ENCODE data around the gene ESYT3.
"Not testable (repeated sequence)": the region's sequence is repeated elsewhere in the genome, so short reads cannot be mapped to it uniquely, and the experiment has no call there.

The ESYT3 gene

DNA sequence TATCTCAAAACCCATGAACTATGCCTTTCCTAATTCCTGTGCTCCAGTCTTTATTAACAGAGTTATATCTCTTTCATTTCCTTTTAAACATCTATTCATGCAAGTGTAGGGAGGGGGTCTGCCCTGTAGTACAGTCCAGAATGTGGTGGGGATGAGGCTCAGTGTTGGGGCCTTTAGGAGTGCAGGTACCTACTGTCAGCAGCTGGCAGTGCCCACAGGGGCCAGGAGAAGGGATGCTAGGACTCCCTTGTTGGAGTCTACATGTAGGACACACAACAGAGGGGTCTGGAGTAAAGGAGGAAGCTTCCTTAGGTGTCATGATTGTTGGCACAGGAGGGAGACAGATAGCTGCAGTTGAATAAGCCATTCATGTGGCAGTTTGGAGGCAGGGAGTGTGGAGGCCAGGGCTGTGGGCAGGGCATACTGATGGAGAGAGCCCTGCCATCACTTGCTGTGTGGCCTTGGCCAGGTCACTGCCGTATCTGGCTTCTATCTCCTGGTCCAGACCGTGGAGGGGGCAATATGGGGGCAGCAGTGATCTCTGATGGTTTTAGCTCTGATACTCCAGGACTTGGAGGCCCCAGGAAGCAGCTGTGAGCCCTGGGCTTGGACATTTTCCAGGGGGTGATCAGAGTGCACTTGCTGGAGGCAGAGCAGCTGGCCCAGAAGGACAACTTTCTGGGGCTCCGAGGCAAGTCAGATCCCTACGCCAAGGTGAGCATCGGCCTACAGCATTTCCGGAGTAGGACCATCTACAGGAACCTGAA is 29.5 kb downstream of the ESYT3 start:
- DNase-seq, result no peak

DNA sequence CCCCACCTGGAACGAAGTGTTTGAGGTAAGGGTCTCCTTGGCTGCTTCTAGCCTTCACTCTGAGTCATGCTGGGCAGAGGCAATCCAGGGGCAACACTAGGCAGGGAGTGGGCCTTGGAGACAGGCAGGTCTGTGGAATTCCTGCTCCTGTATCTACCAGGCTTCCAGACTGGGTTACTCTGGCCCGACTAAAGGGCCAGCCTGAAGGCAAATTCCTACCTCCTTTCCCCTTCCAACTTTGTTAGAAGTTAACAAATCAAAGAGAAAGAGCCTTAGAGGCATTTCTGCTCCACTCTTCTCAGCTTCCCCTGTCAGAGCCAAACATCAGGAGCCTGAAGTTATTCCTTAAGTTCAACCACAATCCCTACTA is 30.1 kb downstream of the ESYT3 start:
- DNase-seq, result no peak

GRCh38 chr3:138465451-138465850 is 31.0 kb downstream of the ESYT3 start:
- DNase-seq, result no peak

DNA sequence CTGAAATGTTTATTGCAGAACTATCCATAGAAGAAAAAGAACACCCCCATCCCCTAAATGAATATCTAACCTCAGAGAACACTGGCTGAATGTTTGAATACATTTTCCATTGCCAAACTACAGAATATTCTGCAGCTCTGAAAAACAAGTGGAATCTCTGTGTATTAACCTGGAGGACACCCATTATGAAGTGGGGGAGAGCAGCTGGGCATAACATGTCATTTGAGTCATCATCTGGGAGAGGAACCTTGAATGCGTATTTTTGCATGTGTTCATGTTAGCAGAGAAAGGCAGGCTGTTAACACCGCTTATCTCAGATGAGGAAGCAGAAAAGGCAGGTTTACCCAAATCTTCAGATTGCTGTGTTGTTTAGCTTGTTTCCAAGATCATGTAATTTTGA is 31.5 kb downstream of the ESYT3 start:
- no peak for DNase-seq

DNA sequence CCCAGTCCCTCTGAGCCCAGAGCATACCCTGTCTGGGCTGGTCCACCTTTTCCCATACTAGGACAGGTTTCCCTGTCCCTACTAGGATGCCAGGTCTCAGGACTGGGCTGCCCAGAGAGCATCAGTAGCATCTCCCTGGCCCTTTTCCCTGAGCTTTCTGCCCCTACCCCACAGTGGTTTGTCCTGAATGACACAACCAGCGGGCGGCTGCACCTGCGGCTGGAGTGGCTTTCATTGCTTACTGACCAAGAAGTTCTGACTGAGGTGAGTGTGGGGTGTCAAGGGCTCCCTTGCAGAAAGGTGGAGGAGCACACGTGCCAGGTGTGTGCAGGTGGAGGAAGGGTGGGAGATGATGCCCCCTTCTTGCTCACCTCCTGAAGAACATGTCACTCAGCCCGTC is 33.5 kb downstream of the ESYT3 start:
- no peak for DNase-seq

- no peak for DNase-seq
Measured at GRCh38 chr3:138468451-138468850, 34.0 kb downstream of the ESYT3 start.

DNA sequence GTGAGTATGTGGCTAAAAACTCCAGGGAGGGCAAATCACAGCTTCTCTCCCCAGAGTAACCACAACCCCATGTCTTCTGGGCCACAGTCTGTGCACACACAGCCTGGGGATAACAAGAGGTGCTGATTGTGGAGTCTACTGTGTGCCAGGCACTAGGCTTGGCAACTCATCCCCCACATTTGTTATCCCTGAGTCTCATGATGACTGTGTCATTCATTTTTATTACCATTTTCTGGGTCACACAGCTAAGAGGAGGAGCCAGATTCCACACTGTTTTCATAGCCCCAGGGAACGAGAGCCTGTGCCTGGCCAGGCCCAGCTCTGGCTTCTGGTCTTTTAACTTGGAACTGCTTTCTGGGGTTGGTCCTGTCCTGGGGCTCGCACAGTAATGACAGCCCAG is 34.5 kb downstream of the ESYT3 start:
- no peak for DNase-seq

GRCh38 chr3:138469874-138470273 is 35.5 kb downstream of the ESYT3 start:
- no peak for DNase-seq

DNA sequence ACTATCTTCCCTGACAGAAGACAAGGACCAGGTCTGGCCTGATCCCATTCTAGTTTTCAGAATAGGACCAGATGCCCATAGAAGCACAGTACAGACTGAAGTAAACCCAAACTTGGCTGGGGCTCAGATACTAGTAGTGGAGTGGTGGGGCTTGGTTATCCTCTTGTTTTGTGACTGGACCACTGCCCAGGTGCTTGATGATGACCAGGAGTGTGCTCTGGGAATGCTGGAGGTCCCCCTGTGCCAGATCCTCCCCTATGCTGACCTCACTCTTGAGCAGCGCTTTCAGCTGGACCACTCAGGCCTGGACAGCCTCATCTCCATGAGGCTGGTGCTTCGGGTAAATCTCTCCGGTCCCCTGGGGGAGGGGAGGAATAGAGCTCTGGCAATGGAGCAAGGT is 36.3 kb downstream of the ESYT3 start:
- no peak for DNase-seq

- no peak for DNase-seq
Measured at GRCh38 chr3:138471481-138471880, 37.1 kb downstream of the ESYT3 start.

- DNase-seq, result no peak
Measured at GRCh38 chr3:138472141-138472825, 37.9 kb downstream of the ESYT3 start.

GRCh38 chr3:138473391-138473790 is 39.0 kb downstream of the ESYT3 start:
- no peak for DNase-seq

- DNase-seq, result no peak
Measured at GRCh38 chr3:138474163-138474562, 39.7 kb downstream of the ESYT3 start.

GRCh38 chr3:138476526-138476925 is 42.1 kb downstream of the ESYT3 start:
- no peak for DNase-seq

- no peak for DNase-seq
Measured at GRCh38 chr3:138477120-138477519, 42.7 kb downstream of the ESYT3 start.

DNA sequence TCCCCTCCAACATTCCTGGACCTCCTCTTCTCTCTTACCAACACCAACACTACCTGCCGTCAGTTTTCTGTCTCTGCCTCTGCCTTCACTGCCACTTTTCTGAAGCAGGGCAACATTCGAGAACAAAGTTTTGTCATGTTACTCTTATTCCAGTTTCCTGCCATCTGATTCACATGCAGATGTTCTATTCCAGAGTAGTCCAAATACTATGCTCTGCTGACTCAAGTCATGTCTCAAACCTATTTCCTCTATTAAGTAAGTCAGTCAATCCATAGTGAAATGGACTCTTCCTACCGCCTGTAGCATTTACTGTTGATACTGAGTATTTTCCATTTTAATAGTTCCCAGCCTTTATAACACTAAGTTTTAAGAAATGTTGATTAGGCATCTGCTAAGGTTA is 43.4 kb downstream of the ESYT3 start:
- no peak for DNase-seq

- no peak for DNase-seq
Measured at GRCh38 chr3:138479438-138479863, 45.0 kb downstream of the ESYT3 start.

DNA sequence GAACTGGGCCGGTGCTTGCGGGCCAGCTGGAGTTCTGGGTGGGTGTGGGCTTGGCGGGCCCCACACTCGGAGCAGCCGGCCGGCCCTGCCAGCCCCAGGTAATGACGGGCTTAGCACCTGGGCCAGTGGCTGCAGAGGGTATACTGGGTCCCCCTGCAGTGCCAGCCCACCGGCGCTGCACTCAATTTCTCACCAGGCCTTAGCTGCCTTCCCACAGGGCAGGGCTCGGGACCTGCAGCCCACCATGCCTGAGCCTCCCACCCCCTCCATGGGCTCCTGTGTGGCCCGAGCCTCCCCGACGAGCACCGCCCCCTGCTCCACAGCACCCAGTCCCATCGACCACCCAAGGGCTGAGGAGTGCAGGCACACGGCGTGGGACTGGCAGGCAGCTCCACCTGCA is 50.3 kb downstream of the ESYT3 start:
- DNase-seq, result not testable (repeated sequence)

DNA sequence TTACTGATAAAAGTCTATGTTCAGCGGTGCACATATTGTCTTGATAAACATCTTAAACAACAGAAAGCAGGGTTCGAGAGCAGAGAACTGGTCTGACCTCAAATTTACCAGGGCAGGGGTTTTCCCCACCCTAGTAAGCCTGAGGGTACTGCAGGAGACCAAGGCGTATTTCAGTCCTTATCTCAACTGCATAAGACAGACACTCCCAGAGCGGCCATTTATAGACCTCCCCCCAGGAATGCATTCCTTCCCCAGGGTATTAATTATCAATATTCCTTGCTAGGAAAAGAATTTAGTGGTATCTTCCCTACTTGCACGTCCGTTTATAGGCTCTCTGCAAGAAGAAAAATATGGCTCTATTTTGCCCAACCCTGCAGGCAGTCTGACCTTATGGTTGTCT is 52.2 kb downstream of the ESYT3 start:
- not testable (repeated sequence) for DNase-seq

GRCh38 chr3:138491971-138492370 is 57.6 kb downstream of the ESYT3 start:
- no peak for DNase-seq

GRCh38 chr3:138492980-138493675 is 58.7 kb downstream of the ESYT3 start:
- DNase-seq, result no peak

DNA sequence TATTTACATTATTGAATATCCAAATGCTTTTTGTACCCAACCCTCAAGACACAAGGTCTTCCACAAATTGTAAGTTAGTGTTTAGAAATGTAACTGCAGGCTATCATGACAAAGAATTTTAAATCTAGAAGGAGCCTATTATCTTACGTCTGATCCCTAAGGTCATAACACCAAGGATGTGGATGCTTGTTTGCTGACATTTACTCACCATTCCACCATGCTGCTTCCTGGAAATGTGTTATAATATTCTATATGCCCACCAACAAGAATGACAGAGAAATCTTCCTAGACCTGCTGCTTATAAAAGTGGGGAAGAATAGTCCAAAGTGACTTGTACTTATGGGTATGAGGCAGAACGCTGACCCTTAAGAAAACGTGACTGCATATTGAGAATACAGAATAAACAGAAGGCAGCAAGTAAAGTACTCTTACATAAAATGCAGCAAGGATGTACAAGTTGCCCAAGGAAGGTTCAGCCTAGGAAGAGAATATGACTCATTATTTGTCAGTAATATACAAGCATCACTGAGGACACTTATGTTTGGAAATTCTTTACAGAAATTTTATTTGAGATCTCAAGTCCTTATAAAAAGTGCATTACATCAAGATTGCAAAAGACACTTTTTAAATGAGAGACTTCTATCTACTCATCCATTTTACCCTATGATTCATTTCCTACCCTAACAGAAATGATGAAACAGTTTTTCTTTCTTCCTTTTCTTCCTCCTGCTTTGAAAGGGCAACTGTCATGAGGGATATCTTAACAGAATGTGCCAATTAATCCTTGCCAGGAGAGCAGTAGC is 59.6 kb downstream of the ESYT3 start:
- DNase-seq, result no peak

GRCh38 chr3:138494607-138494929 is 60.2 kb downstream of the ESYT3 start:
- DNase-seq, result no peak
